ENCODE results near the gene DCLK2. TPM values are rescaled to one million over a fixed set of nuclear protein-coding genes. Genes with fewer than 3 reads are reported as not detected.

DCLK2 gene
- total RNA-seq, 1 donor from 2014 or later, result 30.1 TPM

GRCh38 chr4:150047546-150047945 lies 30.7 kb upstream of the DCLK2 start:
- TF ChIP-seq CTCF (conservative IDR thresholded peaks at IDR 0.05), result no peak
- DNase-seq (ENCODE audit: low read depth, low spot score), result no peak
- Mint-ChIP-seq H3K4me3 (no peak overlapping the region), H3K4me1 (peaks cover 12% of the 10 kb centered on the region), H3K27me3 (ENCODE audit: low read depth) (no peaks in the 10 kb centered on the region), H3K27ac (ENCODE audit: unreplicated experiment) (no peak overlapping the region), H3K36me3 (ENCODE audit: low read depth) (no peaks in the 10 kb centered on the region), H3K9me3 (no peaks in the 10 kb centered on the region)

GRCh38 chr4:150049682-150050081 lies 28.6 kb upstream of the DCLK2 start:
- Mint-ChIP-seq H3K36me3 (ENCODE audit: low read depth) (no peaks in the 10 kb centered on the region), H3K4me3 (no peak overlapping the region), H3K9me3 (no peaks in the 10 kb centered on the region), H3K27me3 (ENCODE audit: low read depth) (no peaks in the 10 kb centered on the region), H3K4me1 (peaks cover 12% of the 10 kb centered on the region), H3K27ac (ENCODE audit: unreplicated experiment) (no peak overlapping the region)
- TF ChIP-seq CTCF (conservative IDR thresholded peaks at IDR 0.05), result no peak
- DNase-seq (ENCODE audit: low read depth, low spot score), result no peak

GRCh38 chr4:150050566-150050965 lies 27.7 kb upstream of the DCLK2 start:
- Mint-ChIP-seq H3K4me1 (peaks cover 12% of the 10 kb centered on the region), H3K9me3 (no peaks in the 10 kb centered on the region), H3K27me3 (ENCODE audit: low read depth) (no peaks in the 10 kb centered on the region), H3K36me3 (ENCODE audit: low read depth) (no peaks in the 10 kb centered on the region), H3K4me3 (no peak overlapping the region), H3K27ac (ENCODE audit: unreplicated experiment) (no peak overlapping the region)
- DNase-seq (ENCODE audit: low read depth, low spot score), result no peak
- TF ChIP-seq CTCF (conservative IDR thresholded peaks at IDR 0.05), result no peak

- no peak overlapping the region for H3K27ac Mint-ChIP-seq (ENCODE audit: unreplicated experiment)
- H3K36me3 Mint-ChIP-seq (ENCODE audit: low read depth), result peaks cover 2% of the 10 kb centered on the region
- H3K27me3 Mint-ChIP-seq (ENCODE audit: low read depth), result no peaks in the 10 kb centered on the region
- peaks cover 9% of the 10 kb centered on the region for H3K4me1 Mint-ChIP-seq
- no peak overlapping the region for H3K4me3 Mint-ChIP-seq
- DNase-seq (ENCODE audit: low read depth, low spot score), result no peak
- peaks cover 4% of the 10 kb centered on the region for H3K9me3 Mint-ChIP-seq
- no peak for TF ChIP-seq CTCF (conservative IDR thresholded peaks at IDR 0.05)
Observed at GRCh38 chr4:150051111-150051510, 27.1 kb upstream of the DCLK2 start.

GRCh38 chr4:150055467-150055866 lies 22.8 kb upstream of the DCLK2 start:
- H3K4me1 Mint-ChIP-seq, result no peaks in the 10 kb centered on the region
- TF ChIP-seq CTCF (conservative IDR thresholded peaks at IDR 0.05), result no peak
- no peaks in the 10 kb centered on the region for H3K27me3 Mint-ChIP-seq (ENCODE audit: low read depth)
- H3K4me3 Mint-ChIP-seq, result no peak overlapping the region
- H3K9me3 Mint-ChIP-seq, result peaks cover 4% of the 10 kb centered on the region
- H3K27ac Mint-ChIP-seq (ENCODE audit: unreplicated experiment), result no peak overlapping the region
- no peak for DNase-seq (ENCODE audit: low read depth, low spot score)
- peaks cover 4% of the 10 kb centered on the region for H3K36me3 Mint-ChIP-seq (ENCODE audit: low read depth)

GRCh38 chr4:150056569-150056968 lies 21.7 kb upstream of the DCLK2 start:
- Mint-ChIP-seq H3K9me3 (peaks cover 4% of the 10 kb centered on the region), H3K27me3 (ENCODE audit: low read depth) (no peaks in the 10 kb centered on the region), H3K4me3 (no peak overlapping the region)

More at GRCh38 chr4:150056569-150056968, 21.7 kb upstream of the DCLK2 start:
- H3K4me1 Mint-ChIP-seq, result no peaks in the 10 kb centered on the region
- peaks cover 4% of the 10 kb centered on the region for H3K36me3 Mint-ChIP-seq (ENCODE audit: low read depth)
- no peak for DNase-seq (ENCODE audit: low read depth, low spot score)
- TF ChIP-seq CTCF (conservative IDR thresholded peaks at IDR 0.05), result no peak
- no peak overlapping the region for H3K27ac Mint-ChIP-seq (ENCODE audit: unreplicated experiment)
